Measurements from ENCODE around the gene DOCK9. TPM values are rescaled to one million over a fixed set of nuclear protein-coding genes. Genes with fewer than 3 reads are reported as not detected.

DOCK9 gene
- total RNA-seq, 1 experiment from 2014 or later, result 4.5 TPM

DNA sequence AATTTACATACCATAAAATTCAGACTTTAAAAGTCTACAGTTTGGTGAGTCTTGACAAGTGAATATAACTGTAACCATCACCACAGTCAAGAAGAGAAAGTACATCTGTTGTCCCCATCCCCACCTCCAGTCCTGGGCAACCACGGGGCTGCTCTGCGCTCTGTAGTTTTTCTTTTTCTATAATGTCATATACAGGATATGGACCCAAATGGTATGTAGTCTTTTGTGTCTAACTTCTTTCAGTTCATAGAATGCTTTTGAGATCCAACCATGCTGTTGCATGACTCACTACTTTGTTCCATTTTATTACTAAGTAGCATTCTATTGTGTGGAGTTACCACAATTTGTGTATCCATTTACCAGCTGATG lies 103.9 kb downstream of the DOCK9 start:
- POLR2A ChIA-PET (ENCODE audit: low non-redundant PET), result no interaction called here
- intact Hi-C loops (cut with micrococcal nuclease; ENCODE audit: unreplicated experiment), result no loop called here
- no peaks in the 10 kb centered on the region for H3K4me1 ChIP-seq (ENCODE audit: insufficient read depth, low read length, poor library complexity, severe bottlenecking)
- H3K36me3 ChIP-seq (ENCODE audit: insufficient read depth, low read length, poor library complexity, severe bottlenecking), result no peaks in the 10 kb centered on the region
- no peaks in the 10 kb centered on the region for H3K9me3 ChIP-seq (ENCODE audit: low read depth, low read length, poor library complexity, severe bottlenecking)
- H3K4me3 ChIP-seq (ENCODE audit: low read depth, low read length, poor library complexity, severe bottlenecking), result no peak overlapping the region
- no peaks in the 10 kb centered on the region for H3K27me3 ChIP-seq (replicated peaks; ENCODE audit: insufficient read depth, low read depth, low read length, poor library complexity)
- BruUV-seq (replicated peaks), result no TSS peak
- no peak for DNase-seq (ENCODE audit: low spot score)
- TF ChIP-seq CTCF (conservative IDR thresholded peaks at IDR 0.05; ENCODE audit: low read depth, low read length) (no peak), EZH2 (IDR thresholded peaks at IDR 0.05; ENCODE audit: borderline replicate concordance, low read depth, low read length, poor library complexity, severe bottlenecking) (no peak)
- H3K27ac ChIP-seq (ENCODE audit: low read depth, low read length, poor library complexity, severe bottlenecking), result no peak overlapping the region
- CTCF ChIA-PET, result no interaction called here

DNA sequence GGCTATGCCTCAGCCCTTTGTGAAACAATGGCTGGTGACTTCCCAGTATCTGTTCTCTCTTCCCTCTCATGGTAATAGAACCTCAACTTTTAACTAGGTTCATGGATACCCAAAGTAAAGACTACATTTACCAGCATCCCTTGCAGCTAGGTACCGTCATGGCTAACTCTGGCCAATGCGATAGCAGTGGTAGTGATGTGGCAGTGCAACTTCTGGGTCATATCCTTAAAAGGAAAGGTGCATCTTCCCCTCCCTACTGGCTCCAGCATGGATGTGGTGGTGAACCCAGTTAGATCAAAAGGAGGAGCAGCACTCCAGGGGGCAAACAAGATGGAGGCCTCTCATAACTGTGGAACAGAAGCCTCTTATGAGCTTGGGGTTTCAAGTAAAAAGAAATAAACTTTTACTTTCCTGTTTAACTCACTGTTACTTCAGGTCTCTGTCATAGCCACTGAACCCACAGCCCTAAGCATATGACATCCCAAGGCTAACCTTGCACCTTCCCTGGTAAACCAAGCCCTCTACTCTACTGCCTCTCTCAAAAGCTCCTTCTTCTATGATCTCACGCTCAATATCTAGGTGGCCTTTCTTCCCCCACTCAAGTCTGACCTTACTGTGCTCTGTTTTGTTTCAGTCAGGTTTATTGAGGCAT lies 104.4 kb downstream of the DOCK9 start:
- ChIA-PET CTCF (no interaction called here), POLR2A (ENCODE audit: low non-redundant PET) (no interaction called here)
- H3K27ac ChIP-seq (ENCODE audit: low read depth, low read length, poor library complexity, severe bottlenecking), result no peak overlapping the region
- no peak overlapping the region for H3K4me3 ChIP-seq (ENCODE audit: low read depth, low read length, poor library complexity, severe bottlenecking)
- no peaks in the 10 kb centered on the region for H3K9me3 ChIP-seq (ENCODE audit: low read depth, low read length, poor library complexity, severe bottlenecking)
- no peaks in the 10 kb centered on the region for H3K27me3 ChIP-seq (replicated peaks; ENCODE audit: insufficient read depth, low read depth, low read length, poor library complexity)
- no peak for TF ChIP-seq EZH2 (IDR thresholded peaks at IDR 0.05; ENCODE audit: borderline replicate concordance, low read depth, low read length, poor library complexity, severe bottlenecking)
- TF ChIP-seq CTCF (conservative IDR thresholded peaks at IDR 0.05; ENCODE audit: low read depth, low read length), result no peak
- BruUV-seq (replicated peaks), result no TSS peak
- H3K4me1 ChIP-seq (ENCODE audit: insufficient read depth, low read length, poor library complexity, severe bottlenecking), result no peaks in the 10 kb centered on the region
- intact Hi-C loops (cut with micrococcal nuclease; ENCODE audit: unreplicated experiment), result no loop called here
- no peak for DNase-seq (ENCODE audit: low spot score)
- no peaks in the 10 kb centered on the region for H3K36me3 ChIP-seq (ENCODE audit: insufficient read depth, low read length, poor library complexity, severe bottlenecking)

DNA sequence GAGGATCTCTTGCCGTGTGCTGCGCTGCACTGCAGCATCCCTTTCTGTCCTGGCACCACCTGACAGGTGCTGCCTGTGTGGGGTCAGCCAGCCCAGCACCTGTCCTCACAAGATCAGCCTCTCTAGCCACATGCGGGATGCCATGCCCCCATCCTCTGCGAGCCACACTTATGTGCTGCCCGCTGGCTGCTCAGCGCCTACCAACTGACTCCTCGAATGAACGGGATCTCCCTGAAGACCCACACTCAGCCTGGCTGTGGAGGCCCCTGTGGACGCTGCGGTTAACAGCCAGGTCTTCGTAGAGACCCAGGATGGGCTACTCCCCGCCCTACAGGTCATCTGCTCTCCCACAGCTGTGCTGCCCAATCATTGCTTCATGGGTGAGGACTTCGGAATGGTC lies 106.1 kb downstream of the DOCK9 start:
- POLR2A ChIA-PET (ENCODE audit: low non-redundant PET), result no interaction called here
- CTCF ChIA-PET, result no interaction called here
- no peaks in the 10 kb centered on the region for H3K36me3 ChIP-seq (ENCODE audit: insufficient read depth, low read length, poor library complexity, severe bottlenecking)
- no peaks in the 10 kb centered on the region for H3K9me3 ChIP-seq (ENCODE audit: low read depth, low read length, poor library complexity, severe bottlenecking)
- H3K4me3 ChIP-seq (ENCODE audit: low read depth, low read length, poor library complexity, severe bottlenecking), result no peak overlapping the region
- intact Hi-C loops (cut with micrococcal nuclease; ENCODE audit: unreplicated experiment), result no loop called here
- no peaks in the 10 kb centered on the region for H3K4me1 ChIP-seq (ENCODE audit: insufficient read depth, low read length, poor library complexity, severe bottlenecking)
- no TSS peak for BruUV-seq (replicated peaks)
- no peak for TF ChIP-seq EZH2 (IDR thresholded peaks at IDR 0.05; ENCODE audit: borderline replicate concordance, low read depth, low read length, poor library complexity, severe bottlenecking)
- TF ChIP-seq CTCF (conservative IDR thresholded peaks at IDR 0.05; ENCODE audit: low read depth, low read length), result no peak
- no peak overlapping the region for H3K27ac ChIP-seq (ENCODE audit: low read depth, low read length, poor library complexity, severe bottlenecking)
- H3K27me3 ChIP-seq (replicated peaks; ENCODE audit: insufficient read depth, low read depth, low read length, poor library complexity), result no peaks in the 10 kb centered on the region
- DNase-seq (ENCODE audit: low spot score), result no peak

All from A673 (cell line).